Mesenchymal stem cell (in vitro differentiated cells and primary cell): ENCODE measurements around the gene MYADM.

Experiments
- DNase-seq: peaks from one replicate; pipeline ENCODE4 v3.0.0-alpha.2; 2013
- H2AFZ ChIP-seq: one replicate; pipeline ENCODE4 v1.6.1; 2013; ENCODE audit warnings: low read depth, mild to moderate bottlenecking, control low read depth, inconsistent platforms, low read length, moderate library complexity
- H2AK5ac ChIP-seq: 2 replicates; pipeline ENCODE4 v1.6.1; 2013; ENCODE audit warnings: low read length, moderate library complexity, mild to moderate bottlenecking, inconsistent platforms; ENCODE audit not compliant: severe bottlenecking
- H2BK120ac ChIP-seq: one replicate; pipeline ENCODE4 v1.6.1; 2013; ENCODE audit warnings: low read depth, mild to moderate bottlenecking, inconsistent platforms, low read length, moderate library complexity
- H2BK12ac ChIP-seq, 2 experiments: one replicate each; pipeline ENCODE4 v1.6.1; 2013; ENCODE audit warnings: inconsistent platforms in 2 of 2, low read length in 2 of 2, mild to moderate bottlenecking in 2 of 2, moderate library complexity in 2 of 2, control low read depth in 1 of 2
- H2BK15ac ChIP-seq: one replicate; pipeline ENCODE4 v1.6.1; 2013; ENCODE audit warnings: mild to moderate bottlenecking, low read depth, inconsistent platforms; ENCODE audit not compliant: poor library complexity, severe bottlenecking
- H2BK5ac ChIP-seq: 2 replicates; pipeline ENCODE4 v1.6.1; 2013; ENCODE audit warnings: low read depth, mild to moderate bottlenecking, low read length, control low read depth, inconsistent platforms; ENCODE audit not compliant: poor library complexity, severe bottlenecking
- H3K14ac ChIP-seq, 2 experiments: one replicate each; pipeline ENCODE4 v1.6.1; 2013; ENCODE audit warnings: inconsistent platforms in 2 of 2, low read length in 2 of 2, control low read depth in 1 of 2, mild to moderate bottlenecking in 1 of 2, moderate library complexity in 1 of 2
- H3K18ac ChIP-seq, 2 experiments: one replicate each; pipeline ENCODE4 v1.6.1; 2013; ENCODE audit warnings: inconsistent platforms in 2 of 2, low read length in 2 of 2, control low read depth in 1 of 2, low read depth in 1 of 2, mild to moderate bottlenecking in 1 of 2
- H3K23ac ChIP-seq, 2 experiments: one replicate each; pipeline ENCODE4 v1.6.1; 2013; ENCODE audit warnings: inconsistent platforms in 2 of 2, low read length in 2 of 2, mild to moderate bottlenecking in 2 of 2, moderate library complexity in 2 of 2, control low read depth in 1 of 2
- H3K27ac ChIP-seq: 2 replicates; pipeline ENCODE4 v1.5.1; 2013; ENCODE audit warnings: mild to moderate bottlenecking, moderate library complexity, low read length, control low read depth, inconsistent platforms; ENCODE audit not compliant: poor library complexity, severe bottlenecking
- H3K27me3 ChIP-seq, 2 experiments: 2 replicates each; pipeline versions ENCODE4 v1.6.1 to v1.7.0; 2013; ENCODE audit warnings: low read length in 2 of 2, mild to moderate bottlenecking in 2 of 2, moderate library complexity in 2 of 2, control low read depth in 1 of 2, inconsistent platforms in 1 of 2; ENCODE audit not compliant: control insufficient read depth in 1 of 2, insufficient read depth in 1 of 2
- H3K36me3 ChIP-seq, 2 experiments: 2 replicates each; pipeline versions ENCODE4 v1.6.1 to v1.7.0; 2013; ENCODE audit warnings: low read length in 2 of 2, control low read depth in 1 of 2, inconsistent platforms in 1 of 2, low read depth in 1 of 2, mild to moderate bottlenecking in 1 of 2; ENCODE audit not compliant: insufficient read depth in 2 of 2, control insufficient read depth in 1 of 2
- H3K4ac ChIP-seq, 2 experiments: one replicate each; pipeline ENCODE4 v1.6.1; 2013; ENCODE audit warnings: inconsistent platforms in 2 of 2, low read length in 2 of 2, mild to moderate bottlenecking in 2 of 2, moderate library complexity in 2 of 2, control low read depth in 1 of 2, low read depth in 1 of 2
- H3K4me1 ChIP-seq: 2 replicates; pipeline ENCODE4 v1.6.1; 2013; ENCODE audit warnings: low read depth, low read length, control low read depth; ENCODE audit not compliant: control insufficient read depth, insufficient read depth
- H3K4me2 ChIP-seq: 2 replicates; pipeline ENCODE4 v1.6.1; 2013; ENCODE audit warnings: low read length, mild to moderate bottlenecking, inconsistent platforms; ENCODE audit not compliant: poor library complexity, severe bottlenecking
- H3K4me3 ChIP-seq, 2 experiments: 2 replicates each; pipeline versions ENCODE4 v1.5.1 to v1.7.0; 2013; ENCODE audit warnings: low read length in 2 of 2, mild to moderate bottlenecking in 2 of 2, control low read depth in 1 of 2, low read depth in 1 of 2; ENCODE audit not compliant: insufficient read depth in 1 of 2
- H3K79me1 ChIP-seq: replicated peaks from 2 replicates; pipeline ENCODE4 v1.6.1; 2013; ENCODE audit warnings: mild to moderate bottlenecking, control low read depth, low read length, inconsistent platforms; ENCODE audit not compliant: poor library complexity, severe bottlenecking
- H3K9ac ChIP-seq: 2 replicates; pipeline ENCODE4 v1.7.0; 2013; ENCODE audit warnings: mild to moderate bottlenecking, low read length, moderate library complexity
- H3K9me3 ChIP-seq: 2 replicates; pipeline ENCODE4 v1.7.0; 2013; ENCODE audit warnings: mild to moderate bottlenecking, low read length; ENCODE audit not compliant: control insufficient read depth
- H4K8ac ChIP-seq: one replicate; pipeline ENCODE4 v1.6.1; 2013; ENCODE audit warnings: inconsistent platforms, mild to moderate bottlenecking, low read length, moderate library complexity
- H4K91ac ChIP-seq: one replicate; pipeline ENCODE4 v1.6.1; 2013; ENCODE audit warnings: mild to moderate bottlenecking, low read length, inconsistent platforms
- WGBS: methylation state at CpG from one replicate; pipeline ENCODE4 v1.1.7; 2013; ENCODE audit warnings: mixed read lengths; 5-methylcytosine and 5-hydroxymethylcytosine counted together

MYADM gene

DNA sequence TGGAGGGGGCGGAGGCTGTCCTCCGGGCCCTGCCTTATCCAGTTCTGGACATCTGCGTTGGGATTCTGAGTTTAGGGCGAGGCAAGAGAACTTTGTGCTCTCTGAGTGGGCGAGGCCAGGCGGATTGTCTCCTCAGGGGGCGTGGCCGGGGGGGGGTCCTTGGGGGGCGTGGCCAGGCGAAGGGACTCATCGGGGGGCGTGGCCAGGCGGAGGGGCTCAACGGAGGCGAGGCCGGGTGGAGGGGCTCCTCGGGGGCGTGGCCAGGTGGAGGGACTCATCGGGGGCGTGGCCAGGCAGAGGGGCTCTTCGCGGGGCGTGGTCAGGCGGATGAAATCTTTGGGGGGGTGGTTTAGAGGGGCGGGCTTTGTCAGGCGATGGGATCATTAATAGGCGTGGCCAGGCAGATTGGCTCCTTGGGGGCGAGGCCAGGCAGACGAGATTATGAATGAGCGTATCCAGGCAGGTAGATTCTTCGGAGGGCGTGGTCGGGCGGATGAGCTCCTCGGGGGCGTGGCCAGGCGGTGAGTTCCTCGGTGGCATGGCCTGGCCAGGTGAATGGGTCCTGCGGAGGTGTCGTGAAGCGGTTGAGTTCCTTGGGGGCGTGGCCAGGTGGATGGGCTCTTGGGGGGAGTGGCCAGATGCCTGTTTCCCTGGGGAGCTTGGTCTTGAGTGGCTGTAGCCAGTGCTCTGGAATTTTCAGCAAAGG, 31.1 kb downstream of the MYADM start:
- DNase-seq, result no peak
- Histone ChIP-seq H4K8ac (no peak overlapping the region), H3K27ac (no peak overlapping the region)

DNA sequence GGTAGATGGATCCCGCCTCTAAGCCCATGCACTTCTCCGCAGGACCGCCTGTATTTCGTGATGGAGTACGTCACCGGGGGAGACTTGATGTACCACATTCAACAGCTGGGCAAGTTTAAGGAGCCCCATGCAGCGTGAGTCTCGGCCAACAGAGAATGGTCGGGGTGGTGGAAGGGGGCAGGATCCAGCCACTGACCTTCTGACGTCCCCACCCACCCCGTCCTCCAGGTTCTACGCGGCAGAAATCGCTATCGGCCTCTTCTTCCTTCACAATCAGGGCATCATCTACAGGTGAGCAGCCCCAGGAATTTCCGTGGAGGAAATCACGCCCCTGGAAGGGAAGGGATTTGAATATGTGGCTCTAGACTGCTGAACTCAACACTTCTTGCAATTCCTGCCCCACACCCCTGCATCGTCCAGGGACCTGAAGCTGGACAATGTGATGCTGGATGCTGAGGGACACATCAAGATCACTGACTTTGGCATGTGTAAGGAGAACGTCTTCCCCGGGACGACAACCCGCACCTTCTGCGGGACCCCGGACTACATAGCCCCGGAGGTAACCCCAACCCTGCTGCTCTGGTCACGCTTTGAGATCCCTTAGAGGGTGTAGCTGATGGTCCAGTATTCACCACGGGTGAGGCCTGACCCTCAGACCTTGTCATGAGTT, 32.6 kb downstream of the MYADM start:
- no peak overlapping the region for H2BK120ac ChIP-seq
- H3K27ac ChIP-seq, result no peak overlapping the region
- no peak overlapping the region for H2BK5ac ChIP-seq
- 91% methylated on average over 23 of the region's 27 CpGs for WGBS
- peaks cover 34 to 45% of the 10 kb centered on the region in 2 experiments for H3K27me3 ChIP-seq
- H4K91ac ChIP-seq, result no peak overlapping the region
- no peak overlapping the region for H3K23ac ChIP-seq
- no peak overlapping the region for H4K8ac ChIP-seq
- H2BK15ac ChIP-seq, result no peak overlapping the region
- H3K18ac ChIP-seq, result no peak overlapping the region
- H3K4ac ChIP-seq, result no peak overlapping the region
- H3K9ac ChIP-seq, result no peak overlapping the region
- H3K36me3 ChIP-seq, result no peaks in the 10 kb centered on the region
- H2BK12ac ChIP-seq, result no peak overlapping the region
- no peak overlapping the region for H2AK5ac ChIP-seq
- no peak overlapping the region for H2AFZ ChIP-seq
- peaks cover 5% of the 10 kb centered on the region for H3K4me1 ChIP-seq
- H3K79me1 ChIP-seq, result no peaks in the 10 kb centered on the region
- H3K9me3 ChIP-seq, result no peaks in the 10 kb centered on the region
- no peak overlapping the region for H3K14ac ChIP-seq
- no peak for DNase-seq
- no peak overlapping the region for H3K4me2 ChIP-seq
- no peak overlapping the region for H3K4me3 ChIP-seq

More for the DNA sequence above, 31.1 kb downstream of the MYADM start:
- Histone ChIP-seq H3K4me3 (peak overlapping the region in 1 of 2 experiments; percentile 33), H2BK5ac (no peak overlapping the region), H3K4me1 (peaks cover 5% of the 10 kb centered on the region), H2AK5ac (no peak overlapping the region), H3K27me3 (peaks cover 22 to 35% of the 10 kb centered on the region in 2 experiments), H4K91ac (no peak overlapping the region), H3K9ac (no peak overlapping the region), H2AFZ (no peak overlapping the region), H3K18ac (no peak overlapping the region), H3K14ac (no peak overlapping the region), H3K4ac (no peak overlapping the region), H3K79me1 (no peaks in the 10 kb centered on the region), H2BK12ac (no peak overlapping the region), H2BK15ac (no peak overlapping the region), H3K4me2 (no peak overlapping the region), H3K36me3 (no peaks in the 10 kb centered on the region), H3K23ac (no peak overlapping the region), H3K9me3 (no peaks in the 10 kb centered on the region), H2BK120ac (no peak overlapping the region)
- 7% methylated on average over 38 of the region's 42 CpGs for WGBS

DNA sequence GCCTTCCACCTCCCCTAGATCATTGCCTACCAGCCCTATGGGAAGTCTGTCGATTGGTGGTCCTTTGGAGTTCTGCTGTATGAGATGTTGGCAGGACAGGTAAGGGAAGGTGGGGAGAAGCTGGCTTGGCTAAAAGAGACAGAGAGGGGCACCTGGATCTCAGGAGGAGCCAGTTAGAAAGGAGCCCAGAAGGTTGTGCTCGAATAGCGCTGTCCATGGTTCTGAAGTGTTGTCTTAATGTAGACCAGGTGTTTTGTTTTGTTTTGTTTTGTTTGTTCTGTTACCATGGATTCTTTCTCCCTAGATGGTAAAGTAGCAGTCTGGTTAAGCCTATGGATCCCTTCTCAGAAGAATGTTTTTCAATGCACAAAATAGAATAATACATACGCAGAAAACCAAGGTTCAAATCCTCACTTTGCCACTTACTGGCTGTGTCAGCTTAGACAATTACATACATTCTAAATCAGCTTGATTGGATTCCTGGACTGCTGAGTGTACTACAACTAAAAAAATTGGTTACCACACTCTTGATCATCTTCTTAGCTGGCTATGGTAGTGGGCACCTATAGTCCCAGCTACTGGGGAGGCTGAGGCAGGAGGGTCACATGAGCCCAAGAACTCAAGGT, 35.5 kb downstream of the MYADM start:
- Histone ChIP-seq H3K4me1 (peaks cover 8% of the 10 kb centered on the region), H3K79me1 (no peaks in the 10 kb centered on the region), H3K4me2 (no peak overlapping the region), H3K27ac (no peak overlapping the region), H2BK12ac (no peak overlapping the region), H3K9ac (no peak overlapping the region), H2BK15ac (no peak overlapping the region), H3K14ac (no peak overlapping the region), H3K4ac (no peak overlapping the region), H2BK5ac (no peak overlapping the region), H2AK5ac (no peak overlapping the region), H3K36me3 (no peaks in the 10 kb centered on the region), H3K9me3 (no peaks in the 10 kb centered on the region), H3K23ac (no peak overlapping the region), H4K8ac (no peak overlapping the region), H3K27me3 (peaks cover 47 to 51% of the 10 kb centered on the region in 2 experiments), H2AFZ (no peak overlapping the region), H4K91ac (no peak overlapping the region), H3K18ac (no peak overlapping the region), H2BK120ac (no peak overlapping the region), H3K4me3 (no peak overlapping the region)
- DNase-seq, result peak; percentile 44
- 4% methylated on average over 4 of the region's 4 CpGs for WGBS

DNA sequence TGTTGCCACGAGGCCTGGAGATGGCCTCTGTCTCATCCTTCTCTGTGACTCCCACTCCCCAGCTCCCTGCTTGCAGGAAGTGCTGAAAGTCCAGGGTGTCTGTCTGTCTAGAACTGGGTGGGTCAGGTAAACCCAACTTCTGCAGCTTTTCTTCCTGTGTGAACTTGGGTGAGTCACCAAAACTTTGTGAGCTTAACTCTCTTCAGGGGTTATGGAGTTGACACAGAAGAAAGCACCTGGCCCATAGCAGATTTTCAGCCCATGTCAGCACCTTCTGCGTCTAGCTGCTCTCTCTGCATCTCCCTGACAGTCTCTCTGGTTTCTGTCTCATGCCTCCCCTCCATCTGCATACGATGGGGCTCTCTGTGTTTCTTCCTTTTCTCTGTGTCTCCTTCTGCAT, 37.2 kb downstream of the MYADM start:
- H3K4me1 ChIP-seq, result peaks cover 3% of the 10 kb centered on the region
- H2BK15ac ChIP-seq, result no peak overlapping the region
- no peak overlapping the region for H3K23ac ChIP-seq
- no peak overlapping the region for H3K27ac ChIP-seq
- no peak overlapping the region for H2AK5ac ChIP-seq
- H3K9me3 ChIP-seq, result no peaks in the 10 kb centered on the region
- H3K4ac ChIP-seq, result no peak overlapping the region
- no peaks in the 10 kb centered on the region for H3K36me3 ChIP-seq
- peaks cover 53 to 62% of the 10 kb centered on the region in 2 experiments for H3K27me3 ChIP-seq
- H3K79me1 ChIP-seq, result no peaks in the 10 kb centered on the region
- no peak overlapping the region for H4K8ac ChIP-seq
- no peak overlapping the region for H4K91ac ChIP-seq
- no peak for DNase-seq
- H3K14ac ChIP-seq, result no peak overlapping the region
- no peak overlapping the region for H2BK12ac ChIP-seq
- no peak overlapping the region for H3K4me2 ChIP-seq
- no peak overlapping the region for H3K4me3 ChIP-seq
- no peak overlapping the region for H3K9ac ChIP-seq
- H3K18ac ChIP-seq, result no peak overlapping the region
- WGBS, result 30% methylated on average over 3 of the region's 3 CpGs
- H2BK5ac ChIP-seq, result no peak overlapping the region
- H2BK120ac ChIP-seq, result no peak overlapping the region
- H2AFZ ChIP-seq, result no peak overlapping the region
